ENCODE results near the gene DMRTC2. TPM values are rescaled to one million over a fixed set of nuclear protein-coding genes. Genes with fewer than 3 reads are reported as not detected.

The DMRTC2 gene
- total and polyA plus RNA-seq, 2 donors from 2014 or later = not detected

GRCh38 chr19:41816761-41817160, 28.1 kb upstream of the DMRTC2 start:
- Histone ChIP-seq H3K4me1 (ENCODE audit: control insufficient read depth in 2 of 3, insufficient read depth in 2 of 3, low read depth in 1 of 3, low read length in 3 of 3) (no peaks in the 10 kb centered on the region), H3K9ac (ENCODE audit: low read length in 3 of 3) (no peak overlapping the region), H3K9me3 (ENCODE audit: control insufficient read depth in 2 of 3, insufficient read depth in 1 of 3, low read length in 3 of 3) (peaks cover 0 to 3% (median 0%) of the 10 kb centered on the region in 3 donors), H3K4me3 (ENCODE audit: low read length in 3 of 3) (no peak overlapping the region), H3K27ac (ENCODE audit: low read depth in 2 of 2, low read length in 2 of 2) (no peak overlapping the region), H3K27me3 (ENCODE audit: control insufficient read depth, insufficient read depth, low read length) (no peaks in the 10 kb centered on the region), H3K36me3 (ENCODE audit: control insufficient read depth in 2 of 3, insufficient read depth in 3 of 3, low read length in 3 of 3) (no peaks in the 10 kb centered on the region)
- intact Hi-C loops (cut with DNase I) = no loop called here
- no peak for FAIRE-seq
- DNase-seq = no peak
- TF ChIP-seq, protein P1, sequence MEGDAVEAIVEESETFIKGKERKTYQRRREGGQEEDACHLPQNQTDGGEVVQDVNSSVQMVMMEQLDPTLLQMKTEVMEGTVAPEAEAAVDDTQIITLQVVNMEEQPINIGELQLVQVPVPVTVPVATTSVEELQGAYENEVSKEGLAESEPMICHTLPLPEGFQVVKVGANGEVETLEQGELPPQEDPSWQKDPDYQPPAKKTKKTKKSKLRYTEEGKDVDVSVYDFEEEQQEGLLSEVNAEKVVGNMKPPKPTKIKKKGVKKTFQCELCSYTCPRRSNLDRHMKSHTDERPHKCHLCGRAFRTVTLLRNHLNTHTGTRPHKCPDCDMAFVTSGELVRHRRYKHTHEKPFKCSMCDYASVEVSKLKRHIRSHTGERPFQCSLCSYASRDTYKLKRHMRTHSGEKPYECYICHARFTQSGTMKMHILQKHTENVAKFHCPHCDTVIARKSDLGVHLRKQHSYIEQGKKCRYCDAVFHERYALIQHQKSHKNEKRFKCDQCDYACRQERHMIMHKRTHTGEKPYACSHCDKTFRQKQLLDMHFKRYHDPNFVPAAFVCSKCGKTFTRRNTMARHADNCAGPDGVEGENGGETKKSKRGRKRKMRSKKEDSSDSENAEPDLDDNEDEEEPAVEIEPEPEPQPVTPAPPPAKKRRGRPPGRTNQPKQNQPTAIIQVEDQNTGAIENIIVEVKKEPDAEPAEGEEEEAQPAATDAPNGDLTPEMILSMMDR (IDR thresholded peaks at IDR 0.05; ENCODE audit: borderline replicate concordance, extremely low read depth, insufficient read depth) = no peak

DNA sequence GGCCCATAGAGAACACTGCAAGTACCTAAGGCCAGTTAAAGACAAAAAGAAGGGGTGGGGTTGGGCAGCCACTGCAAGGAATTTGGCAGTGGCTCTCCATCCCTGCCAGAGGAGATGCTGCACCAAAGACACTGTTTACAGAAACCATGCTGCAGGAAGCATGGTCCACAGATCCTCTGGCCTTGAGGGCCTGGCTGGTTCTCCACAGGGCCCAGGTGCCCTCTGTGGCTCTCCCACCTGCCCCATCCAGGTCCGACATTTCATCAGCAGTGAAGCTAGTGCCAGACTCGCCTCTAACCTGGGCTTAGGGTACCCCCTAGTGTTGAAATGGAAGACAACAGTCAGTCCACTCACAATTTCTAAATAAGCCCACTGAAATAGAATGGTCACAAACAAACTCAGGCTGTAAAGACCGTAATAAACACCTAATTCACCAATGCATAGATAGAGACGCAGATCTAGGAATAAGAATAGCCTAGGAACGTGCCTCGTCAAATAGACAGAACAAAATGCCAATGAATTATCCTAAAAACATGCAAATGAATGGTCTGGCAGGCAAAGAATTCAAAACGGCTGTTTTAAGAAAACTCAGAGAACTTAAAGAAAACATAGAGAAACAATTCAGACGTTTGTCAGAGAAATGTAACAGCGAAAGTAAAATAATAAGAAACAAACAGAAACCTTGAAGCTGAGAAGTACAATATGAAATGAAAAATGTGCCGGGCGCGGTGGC, 23.7 kb upstream of the DMRTC2 start:
- FAIRE-seq (no peak), DNase-seq (peak in 4 of 5 donors; percentile 38 to 63 (median 52))
- intact Hi-C loops (cut with DNase I) = no loop called here
- H3K4me3 ChIP-seq (ENCODE audit: low read length in 3 of 3) = no peak overlapping the region
- H3K36me3 ChIP-seq (ENCODE audit: control insufficient read depth in 2 of 3, insufficient read depth in 3 of 3, low read length in 3 of 3) = no peaks in the 10 kb centered on the region
- H3K9ac ChIP-seq (ENCODE audit: low read length in 3 of 3) = no peak overlapping the region
- no peak overlapping the region for H3K27ac ChIP-seq (ENCODE audit: low read depth in 2 of 2, low read length in 2 of 2)
- no peaks in the 10 kb centered on the region for H3K27me3 ChIP-seq (ENCODE audit: control insufficient read depth, insufficient read depth, low read length)
- H3K9me3 ChIP-seq (ENCODE audit: control insufficient read depth in 2 of 3, insufficient read depth in 1 of 3, low read length in 3 of 3) = peaks cover 0 to 3% (median 0%) of the 10 kb centered on the region in 3 donors
- H3K4me1 ChIP-seq (ENCODE audit: control insufficient read depth in 2 of 3, insufficient read depth in 2 of 3, low read depth in 1 of 3, low read length in 3 of 3) = no peaks in the 10 kb centered on the region
- TF ChIP-seq, protein P1 (IDR thresholded peaks at IDR 0.05; ENCODE audit: borderline replicate concordance, extremely low read depth, insufficient read depth) = peak; percentile 43

DNA sequence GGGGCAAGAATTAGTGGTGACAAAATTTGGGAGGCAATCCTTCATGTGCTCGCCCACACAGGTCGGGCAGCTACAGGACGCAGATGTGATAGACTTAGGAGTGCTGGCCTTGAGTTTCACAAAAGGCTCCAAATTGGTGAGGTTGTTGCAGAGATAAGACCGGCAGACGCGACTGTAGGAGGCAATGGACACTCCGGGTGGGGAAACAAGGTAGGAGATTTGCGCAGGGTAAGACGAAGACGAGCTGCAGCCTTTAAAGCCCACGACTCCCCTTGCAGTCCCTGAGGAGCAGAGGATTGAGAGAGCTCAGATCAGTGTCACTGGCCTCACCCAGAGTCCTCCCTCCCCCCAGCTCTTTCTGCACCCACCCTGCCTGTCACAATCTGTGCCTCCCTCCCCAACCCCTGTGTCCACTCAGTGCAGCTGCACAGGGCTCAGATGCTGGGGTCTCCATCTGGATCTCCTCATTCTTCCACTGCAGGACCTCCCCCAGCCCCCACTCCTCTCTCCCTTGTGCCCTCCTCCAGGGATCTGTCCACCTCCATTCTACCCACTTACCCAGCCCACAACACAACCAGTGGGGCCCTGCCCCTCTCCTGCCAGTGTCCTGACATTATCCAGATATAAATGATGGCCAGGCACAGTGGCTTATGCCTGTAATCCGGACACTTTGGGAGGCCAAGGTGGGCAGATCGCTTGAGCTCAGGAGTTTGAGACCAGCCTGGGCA, 6.7 kb upstream of the DMRTC2 start:
- Histone ChIP-seq H3K4me3 (ENCODE audit: low read length in 3 of 3) (no peak overlapping the region), H3K9ac (ENCODE audit: low read length in 3 of 3) (no peak overlapping the region), H3K27ac (ENCODE audit: low read depth in 2 of 2, low read length in 2 of 2) (no peak overlapping the region), H3K36me3 (ENCODE audit: control insufficient read depth in 2 of 3, insufficient read depth in 3 of 3, low read length in 3 of 3) (no peaks in the 10 kb centered on the region), H3K9me3 (ENCODE audit: control insufficient read depth in 2 of 3, insufficient read depth in 1 of 3, low read length in 3 of 3) (no peaks in the 10 kb centered on the region), H3K27me3 (ENCODE audit: control insufficient read depth, insufficient read depth, low read length) (no peaks in the 10 kb centered on the region), H3K4me1 (ENCODE audit: control insufficient read depth in 2 of 3, insufficient read depth in 2 of 3, low read depth in 1 of 3, low read length in 3 of 3) (no peaks in the 10 kb centered on the region)
- intact Hi-C loops (cut with DNase I) = no loop called here
- no peak for DNase-seq
- TF ChIP-seq, protein P1 (IDR thresholded peaks at IDR 0.05; ENCODE audit: borderline replicate concordance, extremely low read depth, insufficient read depth) = no peak
- no peak for FAIRE-seq
